PC-9 (cell line): ENCODE results near the gene CCL4.

Experiments
- CTCF ChIP-seq: fragments of 200-600 bp; sonication (generic); conservative IDR thresholded peaks from 2 replicates; pipeline ENCODE4 v1.6.1; 2017; ENCODE audit warnings: mixed run types, antibody characterized with exemption, mild to moderate bottlenecking, moderate library complexity
- EZH2 ChIP-seq: fragments of 200-600 bp; sonication (generic); IDR thresholded peaks from 2 replicates; pipeline ENCODE4 v1.8.0; 2017; ENCODE audit warnings: antibody characterized with exemption, low read depth

- TF ChIP-seq CTCF (no peak), EZH2 (no peak)
These were observed 48.4 kb downstream of the CCL4 start for GRCh38 chr17:36151891-36152638.
